HG02588 (cell line): ENCODE measurements around the gene UCK2.

Experiments used
- ATAC-seq: cut with Tn5 transposase; IDR thresholded peaks from one replicate; pipeline ENCODE4 v1.9.1; 2021; ENCODE audit warnings: mild to moderate bottlenecking, moderate library complexity; ENCODE audit not compliant: unreplicated experiment

Gene UCK2

GRCh38 chr1:165833358-165833757 lies 5.9 kb downstream of the UCK2 start:
- ATAC-seq = no peak

- no peak for ATAC-seq
Measured at GRCh38 chr1:165834229-165834628, 6.8 kb downstream of the UCK2 start.

GRCh38 chr1:165834881-165835280 lies 7.5 kb downstream of the UCK2 start:
- no peak for ATAC-seq

GRCh38 chr1:165836664-165837482 lies 9.5 kb downstream of the UCK2 start:
- ATAC-seq = no peak

- no peak for ATAC-seq
Measured at GRCh38 chr1:165837838-165838364, 10.5 kb downstream of the UCK2 start.

- no peak for ATAC-seq
Measured at GRCh38 chr1:165840423-165840822, 13.0 kb downstream of the UCK2 start.

- no peak for ATAC-seq
Measured at GRCh38 chr1:165841582-165842017, 14.2 kb downstream of the UCK2 start.

GRCh38 chr1:165842023-165842670 lies 14.7 kb downstream of the UCK2 start:
- ATAC-seq = no peak

- no peak for ATAC-seq
Measured at GRCh38 chr1:165842671-165843129, 15.3 kb downstream of the UCK2 start.

- no peak for ATAC-seq
Measured at GRCh38 chr1:165843304-165843703, 15.9 kb downstream of the UCK2 start.

GRCh38 chr1:165844114-165844798 lies 16.8 kb downstream of the UCK2 start:
- no peak for ATAC-seq

GRCh38 chr1:165844933-165845332 lies 17.5 kb downstream of the UCK2 start:
- no peak for ATAC-seq

GRCh38 chr1:165845569-165845968 lies 18.2 kb downstream of the UCK2 start:
- ATAC-seq = no peak

GRCh38 chr1:165845992-165846748 lies 18.8 kb downstream of the UCK2 start:
- peak; percentile 40 for ATAC-seq

GRCh38 chr1:165847486-165847885 lies 20.1 kb downstream of the UCK2 start:
- no peak for ATAC-seq

GRCh38 chr1:165849353-165850133 lies 22.1 kb downstream of the UCK2 start:
- no peak for ATAC-seq

- ATAC-seq = peak; percentile 74
Measured at GRCh38 chr1:165851034-165851658, 23.7 kb downstream of the UCK2 start.

GRCh38 chr1:165852871-165853270 lies 25.5 kb downstream of the UCK2 start:
- no peak for ATAC-seq

GRCh38 chr1:165853528-165854075 lies 26.2 kb downstream of the UCK2 start:
- no peak for ATAC-seq
